Mesendoderm (in vitro differentiated cells): ENCODE measurements around the gene ROBO2.

Source experiments
- DNase-seq: peaks from one replicate; pipeline ENCODE4 v3.0.0; 2013
- H2AK5ac ChIP-seq: 2 replicates; pipeline ENCODE4 v1.6.1; 2013; ENCODE audit warnings: low read length, inconsistent platforms
- H2BK120ac ChIP-seq: 2 replicates; pipeline ENCODE4 v1.6.1; 2013; ENCODE audit warnings: low read depth, mild to moderate bottlenecking, low read length, moderate library complexity, mixed read lengths
- H2BK15ac ChIP-seq: replicated peaks from 2 replicates; pipeline ENCODE4 v1.6.1; 2013; ENCODE audit warnings: low read depth, mild to moderate bottlenecking, moderate library complexity
- H2BK5ac ChIP-seq: 2 replicates; pipeline ENCODE4 v1.6.1; 2013; ENCODE audit warnings: low read length, inconsistent platforms
- H3K18ac ChIP-seq: 2 replicates; pipeline ENCODE4 v1.6.1; 2013; ENCODE audit warnings: mild to moderate bottlenecking, low read length, mixed read lengths
- H3K23ac ChIP-seq: one replicate; pipeline ENCODE4 v1.6.1; 2013; ENCODE audit warnings: low read length
- H3K27ac ChIP-seq: 2 replicates; pipeline ENCODE4 v1.5.1; 2013; ENCODE audit warnings: low read depth, mild to moderate bottlenecking, inconsistent platforms, low read length, moderate library complexity
- H3K27me3 ChIP-seq: 2 replicates; pipeline ENCODE4 v1.6.1; 2013; ENCODE audit warnings: low read length, control low read depth, mild to moderate bottlenecking, inconsistent platforms; ENCODE audit not compliant: insufficient read depth, poor library complexity
- H3K36me3 ChIP-seq: 2 replicates; pipeline ENCODE4 v1.6.1; 2013; ENCODE audit warnings: low read length, inconsistent platforms; ENCODE audit not compliant: control insufficient read depth, insufficient read depth
- H3K4ac ChIP-seq: one replicate; pipeline ENCODE4 v1.6.1; 2013; ENCODE audit warnings: low read depth, mild to moderate bottlenecking, low read length, moderate library complexity
- H3K4me1 ChIP-seq: 2 replicates; pipeline ENCODE4 v1.6.1; 2013; ENCODE audit warnings: low read depth, low read length, inconsistent platforms; ENCODE audit not compliant: control insufficient read depth
- H3K4me2 ChIP-seq: 2 replicates; pipeline ENCODE4 v1.6.1; 2013; ENCODE audit warnings: low read length
- H3K4me3 ChIP-seq: 2 replicates; pipeline ENCODE4 v1.5.1; 2013; ENCODE audit warnings: mild to moderate bottlenecking, low read length
- H3K56ac ChIP-seq: one replicate; pipeline ENCODE4 v1.6.1; 2013; ENCODE audit warnings: low read length
- H3K79me1 ChIP-seq: 2 replicates; pipeline ENCODE4 v1.6.1; 2013; ENCODE audit warnings: low read length, inconsistent platforms
- H3K79me2 ChIP-seq: 2 replicates; pipeline ENCODE4 v1.6.1; 2013; ENCODE audit warnings: mild to moderate bottlenecking, low read length; ENCODE audit not compliant: control insufficient read depth, insufficient read depth
- H3K9ac ChIP-seq: 2 replicates; pipeline ENCODE4 v1.6.1; 2013; ENCODE audit warnings: low read length, inconsistent platforms
- H4K5ac ChIP-seq: one replicate; pipeline ENCODE4 v1.6.1; 2013; ENCODE audit warnings: low read length
- H4K8ac ChIP-seq: one replicate; pipeline ENCODE4 v1.6.1; 2013; ENCODE audit warnings: low read depth, mild to moderate bottlenecking, control low read depth, low read length, moderate library complexity
- WGBS: extraction: QIAGEN DNeasy Blood & Tissue Kit; methylation state at CpG from one replicate; pipeline ENCODE4 v1.1.7; 2013; ENCODE audit warnings: low lambda C conversion rate, missing lambda C conversion rate; ENCODE audit not compliant: insufficient coverage; ENCODE audit errors: extremely low coverage; 5-methylcytosine and 5-hydroxymethylcytosine counted together

ROBO2 gene

GRCh38 chr3:77309460-77309859, 269.6 kb downstream of the ROBO2 start:
- Histone ChIP-seq H3K36me3 (no peaks in the 10 kb centered on the region), H3K4ac (no peak overlapping the region), H3K23ac (no peak overlapping the region), H4K5ac (no peak overlapping the region), H3K79me1 (no peaks in the 10 kb centered on the region), H3K4me2 (no peak overlapping the region), H3K79me2 (no peaks in the 10 kb centered on the region), H3K27ac (no peak overlapping the region), H3K56ac (no peak overlapping the region), H2BK120ac (no peak overlapping the region), H2BK15ac (no peak overlapping the region), H4K8ac (no peak overlapping the region), H3K27me3 (no peaks in the 10 kb centered on the region), H3K4me3 (no peak overlapping the region), H2BK5ac (no peak overlapping the region), H2AK5ac (no peak overlapping the region), H3K4me1 (no peaks in the 10 kb centered on the region), H3K9ac (no peak overlapping the region), H3K18ac (no peak overlapping the region)
- no peak for DNase-seq

- Histone ChIP-seq H3K4me1 (no peaks in the 10 kb centered on the region), H3K36me3 (no peaks in the 10 kb centered on the region), H3K56ac (no peak overlapping the region), H3K79me1 (no peaks in the 10 kb centered on the region), H2BK15ac (no peak overlapping the region), H4K5ac (no peak overlapping the region), H3K27ac (no peak overlapping the region), H3K79me2 (no peaks in the 10 kb centered on the region), H2BK120ac (no peak overlapping the region), H3K9ac (no peak overlapping the region), H3K4ac (no peak overlapping the region), H4K8ac (no peak overlapping the region), H3K4me3 (no peak overlapping the region), H3K4me2 (no peak overlapping the region), H2AK5ac (no peak overlapping the region), H3K18ac (no peak overlapping the region), H2BK5ac (no peak overlapping the region), H3K23ac (no peak overlapping the region), H3K27me3 (no peaks in the 10 kb centered on the region)
- no peak for DNase-seq
- no CpG with 5 or more reads among the region's 3 CpGs for WGBS
These were observed 273.9 kb downstream of the ROBO2 start for GRCh38 chr3:77313843-77314242.

- H3K23ac ChIP-seq: no peak overlapping the region
- H2BK15ac ChIP-seq: no peak overlapping the region
- no peak overlapping the region for H3K9ac ChIP-seq
- no peak overlapping the region for H4K8ac ChIP-seq
- peak; percentile 58 for DNase-seq
- H2BK120ac ChIP-seq: no peak overlapping the region
- H3K79me2 ChIP-seq: no peaks in the 10 kb centered on the region
- no peak overlapping the region for H4K5ac ChIP-seq
- H2BK5ac ChIP-seq: no peak overlapping the region
- H3K56ac ChIP-seq: no peak overlapping the region
- H3K18ac ChIP-seq: no peak overlapping the region
- no peaks in the 10 kb centered on the region for H3K79me1 ChIP-seq
- no peak overlapping the region for H3K27ac ChIP-seq
- H2AK5ac ChIP-seq: no peak overlapping the region
- no peaks in the 10 kb centered on the region for H3K4me1 ChIP-seq
- H3K36me3 ChIP-seq: no peaks in the 10 kb centered on the region
- H3K4me3 ChIP-seq: no peak overlapping the region
- no peak overlapping the region for H3K4me2 ChIP-seq
- H3K4ac ChIP-seq: no peak overlapping the region
- H3K27me3 ChIP-seq: no peaks in the 10 kb centered on the region
- no CpG with 5 or more reads among the region's 2 CpGs for WGBS
These were observed 279.8 kb downstream of the ROBO2 start for GRCh38 chr3:77319711-77320110.

GRCh38 chr3:77320514-77320913, 280.6 kb downstream of the ROBO2 start:
- no peak overlapping the region for H3K18ac ChIP-seq
- H3K4ac ChIP-seq: no peak overlapping the region
- no peak overlapping the region for H2BK120ac ChIP-seq
- no peak overlapping the region for H2AK5ac ChIP-seq
- H3K56ac ChIP-seq: no peak overlapping the region
- H4K5ac ChIP-seq: no peak overlapping the region
- no peak overlapping the region for H3K4me2 ChIP-seq
- H3K4me3 ChIP-seq: no peak overlapping the region
- no peak overlapping the region for H3K23ac ChIP-seq
- H3K27me3 ChIP-seq: no peaks in the 10 kb centered on the region
- DNase-seq: peak; percentile 56
- H3K9ac ChIP-seq: no peak overlapping the region
- no peaks in the 10 kb centered on the region for H3K79me2 ChIP-seq
- no peaks in the 10 kb centered on the region for H3K79me1 ChIP-seq
- H4K8ac ChIP-seq: no peak overlapping the region
- WGBS: no CpG with 5 or more reads among the region's 3 CpGs
- no peak overlapping the region for H2BK5ac ChIP-seq
- no peaks in the 10 kb centered on the region for H3K36me3 ChIP-seq
- no peak overlapping the region for H3K27ac ChIP-seq
- no peak overlapping the region for H2BK15ac ChIP-seq
- no peaks in the 10 kb centered on the region for H3K4me1 ChIP-seq

GRCh38 chr3:77321646-77322045, 281.7 kb downstream of the ROBO2 start:
- H3K79me2 ChIP-seq: no peaks in the 10 kb centered on the region
- no peak overlapping the region for H2BK15ac ChIP-seq
- H3K79me1 ChIP-seq: no peaks in the 10 kb centered on the region
- WGBS: no CpG with 5 or more reads among the region's 6 CpGs
- no peak overlapping the region for H4K8ac ChIP-seq
- H3K9ac ChIP-seq: no peak overlapping the region
- no peak overlapping the region for H2AK5ac ChIP-seq
- no peak overlapping the region for H3K18ac ChIP-seq
- H3K4me1 ChIP-seq: no peaks in the 10 kb centered on the region
- no peak overlapping the region for H2BK5ac ChIP-seq
- no peak for DNase-seq
- no peaks in the 10 kb centered on the region for H3K27me3 ChIP-seq
- no peak overlapping the region for H3K4me3 ChIP-seq
- H3K4ac ChIP-seq: no peak overlapping the region
- no peak overlapping the region for H3K4me2 ChIP-seq
- no peaks in the 10 kb centered on the region for H3K36me3 ChIP-seq
- no peak overlapping the region for H3K56ac ChIP-seq
- no peak overlapping the region for H3K27ac ChIP-seq
- no peak overlapping the region for H4K5ac ChIP-seq
- H3K23ac ChIP-seq: no peak overlapping the region
- no peak overlapping the region for H2BK120ac ChIP-seq

- Histone ChIP-seq H3K27me3 (no peaks in the 10 kb centered on the region), H3K4me3 (no peak overlapping the region), H2BK15ac (no peak overlapping the region), H3K79me2 (no peaks in the 10 kb centered on the region), H2BK120ac (no peak overlapping the region), H3K4ac (no peak overlapping the region), H3K79me1 (no peaks in the 10 kb centered on the region), H3K56ac (no peak overlapping the region), H3K18ac (no peak overlapping the region), H2BK5ac (no peak overlapping the region), H3K4me1 (no peaks in the 10 kb centered on the region), H4K5ac (no peak overlapping the region), H2AK5ac (no peak overlapping the region), H3K9ac (no peak overlapping the region), H3K4me2 (no peak overlapping the region), H3K23ac (no peak overlapping the region), H4K8ac (no peak overlapping the region), H3K27ac (no peak overlapping the region), H3K36me3 (no peaks in the 10 kb centered on the region)
- no peak for DNase-seq
These were observed 283.7 kb downstream of the ROBO2 start for GRCh38 chr3:77323626-77324025.
